GM12864 (cell line): ENCODE results near the gene KIR2DL4.
A peak's percentile ranks its signal among the peaks of the same experiment; 100 is the strongest.

Source experiments
- DNase-seq: peaks from one replicate; pipeline ENCODE4 v3.0.0-alpha.2; 2011; ENCODE audit warnings: low read depth
- H3K4me3 ChIP-seq: 2 replicates; pipeline ENCODE4 v1.5.1; 2011; ENCODE audit warnings: mild to moderate bottlenecking, low read depth, low read length, control low read depth
- TF ChIP-seq, protein P1 (sequence below): IDR thresholded peaks from 2 replicates; pipeline ENCODE4 v1.5.1; 2011; ENCODE audit warnings: low read depth, mild to moderate bottlenecking, moderate library complexity, low read length, control low read depth, inconsistent platforms; ENCODE audit errors: missing control alignments

KIR2DL4 gene

DNA sequence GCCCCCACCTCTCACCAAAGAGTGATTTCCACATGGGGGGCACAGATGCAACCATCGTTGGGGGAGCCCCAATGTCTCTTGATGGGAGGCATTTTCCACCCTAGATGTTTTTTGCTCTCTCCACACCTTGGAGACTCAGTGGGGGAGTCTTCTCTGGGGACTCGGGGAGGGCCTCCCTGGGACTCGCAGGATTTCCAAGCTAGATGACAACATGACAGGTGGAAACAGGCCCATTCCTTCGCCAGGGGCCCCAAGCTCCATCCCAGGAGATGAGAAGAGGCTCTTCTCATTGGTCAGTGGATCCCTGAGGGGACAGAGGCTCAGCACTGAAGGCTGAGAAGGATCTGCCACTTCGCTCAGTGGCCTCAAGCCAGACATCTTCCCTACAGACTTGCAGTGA, 12.7 kb upstream of the KIR2DL4 start:
- no peak overlapping the region for H3K4me3 ChIP-seq
- TF ChIP-seq, protein P1, sequence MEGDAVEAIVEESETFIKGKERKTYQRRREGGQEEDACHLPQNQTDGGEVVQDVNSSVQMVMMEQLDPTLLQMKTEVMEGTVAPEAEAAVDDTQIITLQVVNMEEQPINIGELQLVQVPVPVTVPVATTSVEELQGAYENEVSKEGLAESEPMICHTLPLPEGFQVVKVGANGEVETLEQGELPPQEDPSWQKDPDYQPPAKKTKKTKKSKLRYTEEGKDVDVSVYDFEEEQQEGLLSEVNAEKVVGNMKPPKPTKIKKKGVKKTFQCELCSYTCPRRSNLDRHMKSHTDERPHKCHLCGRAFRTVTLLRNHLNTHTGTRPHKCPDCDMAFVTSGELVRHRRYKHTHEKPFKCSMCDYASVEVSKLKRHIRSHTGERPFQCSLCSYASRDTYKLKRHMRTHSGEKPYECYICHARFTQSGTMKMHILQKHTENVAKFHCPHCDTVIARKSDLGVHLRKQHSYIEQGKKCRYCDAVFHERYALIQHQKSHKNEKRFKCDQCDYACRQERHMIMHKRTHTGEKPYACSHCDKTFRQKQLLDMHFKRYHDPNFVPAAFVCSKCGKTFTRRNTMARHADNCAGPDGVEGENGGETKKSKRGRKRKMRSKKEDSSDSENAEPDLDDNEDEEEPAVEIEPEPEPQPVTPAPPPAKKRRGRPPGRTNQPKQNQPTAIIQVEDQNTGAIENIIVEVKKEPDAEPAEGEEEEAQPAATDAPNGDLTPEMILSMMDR: no peak
- DNase-seq: no peak

GRCh38 chr19:54791476-54791875, 11.9 kb upstream of the KIR2DL4 start:
- TF ChIP-seq, protein P1: no peak
- no peak for DNase-seq
- no peak overlapping the region for H3K4me3 ChIP-seq

DNA sequence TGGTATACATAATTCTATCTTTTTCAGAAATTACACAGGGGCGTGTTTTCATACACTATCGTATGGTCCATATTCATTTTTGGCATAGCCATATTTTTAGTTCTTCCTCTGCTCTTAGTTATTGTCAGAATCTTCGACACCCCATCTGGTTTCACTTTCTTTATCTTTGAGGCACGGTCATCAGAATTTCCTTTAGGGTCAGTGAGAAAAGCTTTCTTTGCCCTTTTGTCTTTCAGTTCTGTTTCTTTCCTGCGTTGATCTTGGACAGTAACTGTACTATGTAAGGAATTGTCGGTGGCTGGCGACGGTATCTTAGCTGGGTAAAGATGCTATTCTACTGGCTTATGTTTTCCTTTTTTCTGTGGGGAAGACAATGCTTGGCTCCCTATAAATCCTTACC, 10.6 kb upstream of the KIR2DL4 start:
- no peak for DNase-seq
- TF ChIP-seq, protein P1: no peak
- H3K4me3 ChIP-seq: peak overlapping the region; percentile 42

DNA sequence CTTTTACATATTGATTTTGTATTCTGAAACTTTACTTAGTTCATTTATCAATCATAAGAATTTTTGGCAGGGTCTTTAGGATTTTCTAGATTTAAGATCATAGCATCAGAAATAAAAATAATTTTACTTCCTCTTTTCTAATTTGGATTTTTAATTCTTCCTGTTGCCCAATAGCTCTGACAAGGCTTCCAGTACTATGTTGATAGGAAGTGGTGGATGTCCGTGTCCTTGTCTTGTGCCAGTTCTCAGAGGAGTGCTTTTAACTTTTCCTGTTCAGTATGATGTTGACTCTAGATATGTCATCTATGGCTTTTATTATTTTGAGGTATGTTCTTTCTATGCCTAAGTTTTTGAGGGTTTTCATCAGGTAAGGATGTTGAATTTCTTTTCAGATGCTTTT, 7.7 kb upstream of the KIR2DL4 start:
- DNase-seq: no peak

GRCh38 chr19:54804101-54804500, 691 bp downstream of the KIR2DL4 start:
- no peak overlapping the region for H3K4me3 ChIP-seq
- TF ChIP-seq, protein P1: no peak
- no peak for DNase-seq

More for the DNA sequence above, 7.7 kb upstream of the KIR2DL4 start:
- TF ChIP-seq, protein P1: no peak
- H3K4me3 ChIP-seq: no peak overlapping the region

DNA sequence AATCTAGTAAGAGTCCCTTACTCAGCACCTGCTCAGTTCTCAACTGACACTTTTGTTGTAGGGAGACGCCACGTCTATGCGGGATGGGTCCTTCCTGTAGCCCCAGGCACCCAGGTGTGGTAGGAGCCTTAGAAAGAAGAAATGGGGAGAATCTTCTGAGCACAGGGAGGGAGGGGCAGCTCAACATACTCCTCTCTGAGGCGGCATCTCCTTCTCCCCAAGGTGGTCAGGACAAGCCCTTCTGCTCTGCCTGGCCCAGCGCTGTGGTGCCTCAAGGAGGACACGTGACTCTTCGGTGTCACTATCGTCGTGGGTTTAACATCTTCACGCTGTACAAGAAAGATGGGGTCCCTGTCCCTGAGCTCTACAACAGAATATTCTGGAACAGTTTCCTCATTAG, 1.2 kb downstream of the KIR2DL4 start:
- DNase-seq: no peak
- TF ChIP-seq, protein P1: no peak
- no peak overlapping the region for H3K4me3 ChIP-seq

GRCh38 chr19:54805665-54806515, 2.5 kb downstream of the KIR2DL4 start:
- H3K4me3 ChIP-seq: no peak overlapping the region
- TF ChIP-seq, protein P1: no peak

More at GRCh38 chr19:54805665-54806515, 2.5 kb downstream of the KIR2DL4 start:
- DNase-seq: no peak
